ENCODE measurements around the gene CA10.

Gene CA10

GRCh38 chr17:52064791-52065211, 93.7 kb downstream of the CA10 start:
- no peak for ATAC-seq
- TF ChIP-seq ISL1 (CRISPR knock-in tag; IDR thresholded peaks at IDR 0.05) (peak; percentile 59), TOX (CRISPR knock-in tag; IDR thresholded peaks at IDR 0.05; ENCODE audit: borderline replicate concordance) (no peak)

GRCh38 chr17:52049496-52049895, 109.0 kb downstream of the CA10 start:
- ATAC-seq = no peak
- no peak for TF ChIP-seq ZC3H10 (CRISPR knock-in tag; IDR thresholded peaks at IDR 0.05)
- no peak for TF ChIP-seq TOX (CRISPR knock-in tag; IDR thresholded peaks at IDR 0.05; ENCODE audit: borderline replicate concordance)
- TF ChIP-seq POU6F1 (CRISPR knock-in tag; IDR thresholded peaks at IDR 0.05; ENCODE audit: borderline replicate concordance, low read depth) = no peak
- TF ChIP-seq RARB (CRISPR knock-in tag; IDR thresholded peaks at IDR 0.05) = no peak
- TF ChIP-seq ZFP3 (CRISPR knock-in tag; IDR thresholded peaks at IDR 0.05) = no peak
- no peak for TF ChIP-seq ZNF565 (CRISPR knock-in tag; conservative IDR thresholded peaks at IDR 0.05; ENCODE audit: low read depth)

DNA sequence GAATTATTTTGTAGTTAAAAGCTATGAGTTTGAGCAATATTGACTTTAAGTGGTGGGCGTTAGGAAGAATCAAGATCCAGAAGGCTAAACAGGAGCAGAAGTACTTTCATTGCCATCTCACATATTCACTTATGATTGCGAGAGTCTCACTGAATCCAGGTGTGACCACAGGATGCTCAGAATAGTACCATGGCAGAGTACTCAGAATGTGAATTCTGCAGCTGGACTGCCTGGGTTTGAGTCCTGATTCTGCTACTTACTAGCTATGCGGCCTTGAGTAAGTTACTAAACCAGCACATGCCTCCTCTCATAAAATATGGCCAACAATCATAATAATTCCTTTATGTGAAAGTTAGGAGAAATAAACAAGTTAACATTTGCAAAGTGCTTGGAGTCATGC, 109.5 kb downstream of the CA10 start:
- no peak for ATAC-seq

DNA sequence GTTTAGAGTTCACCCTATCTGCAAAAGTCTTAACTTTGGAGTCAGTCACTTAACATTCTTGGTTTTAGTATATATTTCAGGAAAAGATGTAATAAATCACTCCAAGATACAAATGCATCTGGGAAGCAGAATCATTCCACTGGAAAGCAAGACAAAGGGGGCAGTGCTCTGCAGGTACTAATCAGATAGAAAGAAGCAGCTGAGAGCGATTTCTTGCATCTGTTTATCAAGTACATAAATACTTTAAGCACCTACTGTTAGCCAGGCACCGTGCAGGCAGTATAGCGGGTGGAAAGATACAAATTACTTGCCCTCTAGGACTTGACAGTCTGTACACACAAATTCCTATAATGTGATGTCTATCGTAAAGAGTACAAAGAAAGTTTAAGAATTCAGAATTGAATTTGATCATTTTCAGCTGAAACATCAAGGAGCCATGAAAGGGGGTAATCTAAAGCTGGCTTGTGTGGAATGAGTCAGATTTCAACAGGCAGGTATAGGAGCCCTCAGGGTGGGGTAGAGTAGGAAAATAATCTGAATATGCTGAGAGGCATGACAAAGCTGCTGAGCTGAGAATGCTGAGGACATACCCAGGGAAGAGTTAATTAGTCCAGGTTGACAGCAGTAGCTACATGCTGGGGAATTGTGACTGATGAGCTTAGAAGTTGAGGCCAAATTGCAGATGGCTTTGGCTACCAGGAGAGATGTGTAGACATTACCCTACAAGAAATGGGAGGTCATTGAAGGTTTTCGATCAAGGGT, 110.2 kb downstream of the CA10 start:
- TF ChIP-seq ZFP3 (CRISPR knock-in tag; IDR thresholded peaks at IDR 0.05) (no peak), ZNF8 (CRISPR knock-in tag; IDR thresholded peaks at IDR 0.05) (no peak), OSR1 (CRISPR knock-in tag; IDR thresholded peaks at IDR 0.05) (no peak), CSDC2 (CRISPR knock-in tag; IDR thresholded peaks at IDR 0.05) (no peak), ZNF565 (CRISPR knock-in tag; conservative IDR thresholded peaks at IDR 0.05; ENCODE audit: low read depth) (no peak), ZC3H10 (CRISPR knock-in tag; IDR thresholded peaks at IDR 0.05) (no peak), TSHZ2 (CRISPR knock-in tag; IDR thresholded peaks at IDR 0.05) (no peak), PPARA (CRISPR knock-in tag; IDR thresholded peaks at IDR 0.05; ENCODE audit: borderline replicate concordance) (no peak)
- no peak for ATAC-seq

More for the DNA sequence above, 109.5 kb downstream of the CA10 start:
- TF ChIP-seq ZNF8 (CRISPR knock-in tag; IDR thresholded peaks at IDR 0.05) (no peak), TSHZ2 (CRISPR knock-in tag; IDR thresholded peaks at IDR 0.05) (no peak), POU6F1 (CRISPR knock-in tag; IDR thresholded peaks at IDR 0.05; ENCODE audit: borderline replicate concordance, low read depth) (no peak), ARNTL (CRISPR knock-in tag; IDR thresholded peaks at IDR 0.05; ENCODE audit: borderline replicate concordance, low read depth) (no peak), ZNF70 (CRISPR knock-in tag; IDR thresholded peaks at IDR 0.05) (no peak), OSR1 (CRISPR knock-in tag; IDR thresholded peaks at IDR 0.05) (no peak), SNAI2 (CRISPR knock-in tag; IDR thresholded peaks at IDR 0.05) (no peak), ZNF565 (CRISPR knock-in tag; conservative IDR thresholded peaks at IDR 0.05; ENCODE audit: low read depth) (no peak)
- TF ChIP-seq, protein P1, sequence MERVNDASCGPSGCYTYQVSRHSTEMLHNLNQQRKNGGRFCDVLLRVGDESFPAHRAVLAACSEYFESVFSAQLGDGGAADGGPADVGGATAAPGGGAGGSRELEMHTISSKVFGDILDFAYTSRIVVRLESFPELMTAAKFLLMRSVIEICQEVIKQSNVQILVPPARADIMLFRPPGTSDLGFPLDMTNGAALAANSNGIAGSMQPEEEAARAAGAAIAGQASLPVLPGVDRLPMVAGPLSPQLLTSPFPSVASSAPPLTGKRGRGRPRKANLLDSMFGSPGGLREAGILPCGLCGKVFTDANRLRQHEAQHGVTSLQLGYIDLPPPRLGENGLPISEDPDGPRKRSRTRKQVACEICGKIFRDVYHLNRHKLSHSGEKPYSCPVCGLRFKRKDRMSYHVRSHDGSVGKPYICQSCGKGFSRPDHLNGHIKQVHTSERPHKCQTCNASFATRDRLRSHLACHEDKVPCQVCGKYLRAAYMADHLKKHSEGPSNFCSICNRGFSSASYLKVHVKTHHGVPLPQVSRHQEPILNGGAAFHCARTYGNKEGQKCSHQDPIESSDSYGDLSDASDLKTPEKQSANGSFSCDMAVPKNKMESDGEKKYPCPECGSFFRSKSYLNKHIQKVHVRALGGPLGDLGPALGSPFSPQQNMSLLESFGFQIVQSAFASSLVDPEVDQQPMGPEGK (CRISPR knock-in tag; IDR thresholded peaks at IDR 0.05; ENCODE audit: borderline replicate concordance) = no peak
